HG03045 (cell line): ENCODE measurements around the gene FOXE1.

Experiments used
- ATAC-seq: cut with Tn5 transposase; IDR thresholded peaks from one replicate; pipeline ENCODE4 v1.9.1; 2021; ENCODE audit warnings: mild to moderate bottlenecking, moderate library complexity; ENCODE audit not compliant: unreplicated experiment

FOXE1 gene

DNA sequence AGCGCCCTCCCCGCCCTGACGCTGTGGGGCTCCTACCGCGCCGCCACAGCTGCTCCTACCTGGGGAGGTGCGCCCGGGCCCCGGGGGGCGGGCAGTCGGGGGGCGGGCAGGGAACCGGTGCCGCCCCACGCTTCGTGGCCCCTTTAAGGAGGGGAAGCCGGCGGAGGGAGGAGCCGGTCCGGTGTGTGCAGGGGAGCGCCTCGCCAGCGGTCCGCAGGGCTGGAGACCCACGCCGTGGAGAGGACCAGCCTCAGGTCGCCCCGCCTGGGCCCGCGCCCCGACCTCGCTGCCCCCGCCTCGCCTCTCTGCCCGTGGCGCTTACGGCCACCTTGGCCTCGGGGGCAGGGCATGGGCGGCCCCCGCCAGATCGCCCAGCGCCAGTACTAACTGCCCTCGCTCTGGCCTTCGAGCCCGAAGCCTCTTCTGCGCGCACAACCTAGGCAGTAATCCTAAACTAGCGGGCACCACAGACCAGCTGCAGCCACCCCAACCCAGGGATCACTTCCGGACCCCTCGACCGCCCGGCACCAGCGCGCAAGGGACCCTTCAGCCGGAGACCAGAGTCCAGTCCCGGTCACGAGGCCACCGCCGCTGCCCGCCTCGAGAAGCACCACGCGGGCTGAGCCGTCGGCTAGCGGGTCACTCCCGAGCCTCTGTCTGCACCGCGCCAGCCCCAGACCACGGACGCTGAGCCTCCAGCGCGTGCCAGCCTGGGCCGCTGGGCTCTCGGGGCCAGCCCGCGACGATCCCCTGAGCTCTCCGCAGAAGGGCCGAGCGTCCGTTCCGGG lies at the start of gene FOXE1:
Gene FOXE1 (plus strand): TSS at position 171 of the 788 bp plus-strand sequence. CDS start 689 bp downstream, outside the sequence.
- ATAC-seq: no peak

DNA sequence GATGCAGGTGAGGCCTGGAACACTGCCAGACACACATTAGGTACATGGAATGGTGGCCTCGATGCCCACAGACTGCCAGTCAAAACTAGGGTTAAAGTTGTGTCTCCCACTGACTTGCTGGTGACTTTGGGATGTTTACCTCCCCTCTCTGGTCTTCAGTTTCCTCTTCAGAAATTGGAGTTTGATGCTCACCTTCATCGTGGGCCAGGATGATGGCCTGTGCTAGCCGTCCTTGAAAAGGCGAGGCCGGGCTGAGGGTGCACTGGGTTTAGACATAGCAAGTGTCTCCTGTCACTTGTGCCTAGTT lies 49.0 kb upstream of the FOXE1 start:
- no peak for ATAC-seq

DNA sequence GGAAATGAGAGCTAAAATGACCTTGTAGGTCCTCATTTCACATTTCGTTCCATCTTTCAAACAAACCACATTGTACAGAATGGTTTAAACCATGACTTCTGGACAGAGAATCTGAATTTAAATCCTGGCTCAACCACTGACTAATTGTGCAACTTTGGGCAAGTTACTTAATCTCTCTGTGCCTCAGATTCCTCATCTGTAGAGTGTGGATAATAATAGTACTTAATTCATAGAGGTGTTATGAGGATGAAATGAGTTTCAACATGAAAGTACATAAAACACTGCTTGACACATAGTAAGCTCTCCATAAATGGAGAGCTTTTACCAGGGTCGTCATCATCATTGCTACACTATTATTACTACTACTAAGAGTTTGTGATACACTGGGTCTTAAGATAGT lies 46.3 kb upstream of the FOXE1 start:
- no peak for ATAC-seq

DNA sequence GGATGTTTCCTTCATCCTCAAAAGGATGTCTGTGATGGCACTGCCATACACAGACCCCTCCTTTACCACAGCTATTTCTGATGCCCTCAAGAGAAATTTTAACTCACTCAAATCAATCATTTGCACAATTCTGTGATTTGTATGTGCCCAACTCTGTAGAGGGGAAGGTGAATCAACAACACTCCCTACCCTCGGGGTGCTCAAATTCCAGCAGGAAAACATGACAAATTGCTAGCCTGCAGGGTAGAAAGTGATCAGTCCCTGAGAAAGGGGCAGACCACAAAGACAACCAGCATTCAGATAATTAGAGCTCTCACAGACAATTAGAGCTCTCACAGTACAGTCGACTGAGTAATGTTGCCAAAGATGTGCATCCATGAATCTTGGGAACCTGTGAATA lies 45.3 kb upstream of the FOXE1 start:
- no peak for ATAC-seq

DNA sequence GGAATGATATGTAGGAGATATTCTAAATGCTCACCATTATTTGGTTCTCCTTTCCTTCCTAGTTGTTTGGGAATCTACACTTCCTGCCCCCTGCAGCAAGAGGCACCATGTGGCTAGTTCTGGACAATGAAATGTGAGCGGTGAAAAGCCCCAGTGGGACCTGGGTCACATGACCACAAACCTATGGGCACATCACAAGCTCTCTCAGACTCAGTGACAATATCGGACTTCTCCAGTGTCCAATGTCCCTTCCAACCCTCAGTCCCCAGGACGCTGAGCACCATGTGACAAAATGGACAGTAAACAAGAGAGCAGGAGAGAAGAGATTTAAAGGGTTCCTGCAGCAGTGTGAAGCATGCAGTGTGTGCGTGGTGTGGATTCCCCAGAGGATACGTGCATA lies 44.6 kb upstream of the FOXE1 start:
- no peak for ATAC-seq

DNA sequence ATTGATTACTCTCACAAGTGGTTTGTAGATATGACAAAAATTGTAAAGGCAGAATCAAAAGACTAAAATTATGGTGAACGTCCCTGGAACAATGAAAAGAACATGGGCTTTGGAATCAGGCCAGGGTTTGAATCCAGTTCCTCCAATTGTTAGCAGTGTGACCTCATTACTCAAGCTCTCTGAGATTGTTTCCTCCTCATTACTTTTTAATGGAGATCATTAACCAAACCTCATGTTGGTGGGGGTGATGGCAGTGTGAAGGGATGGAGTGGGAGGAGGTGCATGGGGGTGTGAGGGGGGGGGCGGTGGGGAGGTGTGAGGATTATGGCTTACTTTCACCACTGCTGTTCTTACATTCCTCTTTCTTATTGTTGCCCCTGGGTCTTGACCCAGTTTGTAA lies 44.1 kb upstream of the FOXE1 start:
- ATAC-seq: no peak

DNA sequence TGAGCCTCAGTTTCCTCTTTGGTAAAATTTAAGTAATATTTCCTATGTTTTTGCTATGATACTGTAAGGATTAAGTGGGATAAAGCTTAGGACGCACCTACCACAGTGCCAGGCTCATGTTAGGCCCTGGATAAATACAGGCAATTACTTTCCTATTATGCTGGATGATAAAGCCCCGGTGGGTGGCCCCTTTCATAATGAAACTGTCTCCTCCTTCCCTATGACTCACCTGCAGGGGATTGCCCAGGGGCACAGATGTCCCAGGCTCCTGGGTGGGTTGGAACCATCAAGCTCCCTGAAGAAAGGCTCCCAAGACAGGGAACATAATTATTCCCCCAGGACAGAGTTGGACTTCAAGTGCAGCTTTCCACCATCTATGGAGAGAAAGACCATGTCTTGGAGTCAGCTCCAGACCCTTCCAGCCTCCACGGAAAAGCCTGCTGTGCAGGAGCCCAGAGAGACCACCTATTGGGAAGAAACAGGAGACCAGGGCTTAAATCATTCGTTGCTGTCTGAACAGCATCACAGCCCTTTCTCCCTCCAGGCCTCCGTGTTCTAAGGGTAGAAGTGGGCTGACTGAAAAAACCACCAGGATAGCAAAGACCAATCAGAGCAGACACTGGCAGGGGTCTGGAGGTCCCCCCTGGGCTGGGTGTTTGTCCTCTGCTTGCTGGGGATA lies 43.2 kb upstream of the FOXE1 start:
- no peak for ATAC-seq

DNA sequence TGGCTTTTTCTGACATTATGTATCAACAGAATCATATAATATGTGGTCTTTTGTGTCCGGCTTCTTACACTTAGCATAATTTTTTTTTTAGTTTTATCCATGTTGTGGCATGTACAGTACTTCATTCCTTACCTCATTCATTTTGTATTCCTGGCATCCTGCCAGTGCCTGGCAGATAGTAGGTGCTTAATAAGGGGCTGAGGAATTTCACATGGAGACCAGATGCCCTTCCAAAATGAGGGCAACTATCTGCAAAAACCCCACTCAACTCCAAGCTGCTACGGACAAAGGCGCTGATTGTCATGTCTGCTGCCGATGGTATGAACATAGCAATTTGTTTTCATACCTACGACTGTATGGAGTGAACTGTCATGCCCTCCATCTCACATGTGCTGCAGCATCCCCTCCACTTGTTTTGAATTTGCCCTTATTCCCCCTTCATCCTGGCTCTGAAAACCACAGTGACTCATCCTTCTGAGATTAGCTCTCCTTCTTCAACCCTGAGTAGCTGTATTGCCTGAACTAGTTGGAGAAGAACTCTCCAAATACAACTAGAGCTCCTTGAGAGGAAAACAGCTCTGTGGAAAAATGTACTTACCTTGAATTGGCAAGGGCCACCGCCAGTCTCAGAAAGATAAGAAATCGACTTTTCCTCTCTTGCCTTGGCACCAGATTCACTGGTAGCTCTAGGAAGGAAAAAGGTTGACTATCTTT lies 41.3 kb upstream of the FOXE1 start:
- no peak for ATAC-seq

DNA sequence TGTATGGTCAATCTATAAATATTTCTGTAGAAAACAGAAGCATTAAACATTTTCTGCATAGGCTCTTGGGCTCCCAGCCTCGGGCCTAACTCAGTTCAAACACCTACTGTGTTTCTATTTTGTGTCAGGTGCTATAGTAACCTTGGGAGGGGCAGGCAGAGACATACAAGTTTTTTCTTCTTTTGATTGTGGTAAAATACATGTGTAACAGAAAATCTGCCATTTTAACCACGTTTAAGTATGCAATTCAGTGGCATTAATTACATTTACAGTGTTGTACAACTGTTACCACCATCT lies 40.8 kb upstream of the FOXE1 start:
- ATAC-seq: no peak

DNA sequence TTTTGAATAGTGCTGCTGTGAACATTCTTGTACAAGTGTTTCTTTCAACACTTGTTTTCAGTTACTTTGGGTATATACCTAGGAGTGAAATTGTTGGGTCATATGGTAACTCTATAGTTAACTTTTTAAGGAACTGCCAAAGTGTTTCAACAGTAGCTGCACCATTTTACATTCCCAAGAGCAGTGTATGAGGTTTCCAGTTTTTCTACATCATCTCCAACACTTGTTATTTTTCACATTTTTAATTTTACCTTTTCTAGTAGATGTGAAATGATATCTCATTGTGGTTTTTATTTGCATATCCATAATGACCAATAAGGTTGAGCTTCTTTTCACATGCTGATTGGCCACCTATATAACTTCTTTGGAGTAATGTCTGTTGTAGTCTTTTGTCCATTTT lies 40.0 kb upstream of the FOXE1 start:
- no peak for ATAC-seq

DNA sequence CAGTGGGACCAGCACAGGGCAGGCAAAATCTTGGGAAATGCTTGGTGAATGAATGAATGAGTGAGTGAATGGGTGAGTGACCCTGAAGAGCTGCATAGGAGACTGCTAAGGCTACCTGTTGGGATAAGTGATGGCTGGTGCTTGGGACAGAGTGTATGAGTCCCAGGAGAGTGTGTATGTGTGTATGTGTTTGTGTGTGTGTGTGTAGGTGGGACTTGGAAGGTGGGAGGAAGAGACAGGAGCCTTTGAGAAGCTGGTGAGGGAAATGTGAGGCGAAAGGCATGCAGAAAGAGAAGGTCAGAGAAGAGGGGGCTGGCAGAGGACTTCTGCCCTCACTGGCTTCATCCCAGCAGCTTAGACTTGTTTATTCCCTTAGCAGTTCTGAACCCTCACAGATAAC lies 33.3 kb upstream of the FOXE1 start:
- ATAC-seq: no peak

DNA sequence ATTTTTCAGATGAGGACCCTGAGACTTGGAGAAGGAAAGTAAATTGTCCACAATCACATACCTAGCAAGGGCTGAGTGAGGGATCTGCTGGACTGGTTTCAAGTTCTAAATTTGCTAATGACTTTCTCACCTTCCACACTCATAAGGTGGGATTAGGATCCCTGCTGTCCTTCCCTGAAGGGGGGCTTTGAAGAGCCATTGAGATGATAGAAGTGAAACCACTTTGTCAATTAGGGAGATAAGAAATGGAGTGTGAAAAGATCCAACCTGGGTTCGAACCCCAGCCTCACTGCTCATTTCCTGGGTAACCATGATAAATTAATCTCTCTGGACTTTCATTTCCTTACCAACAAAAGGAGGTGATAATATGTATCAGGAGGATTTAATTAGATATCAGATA lies 32.7 kb upstream of the FOXE1 start:
- no peak for ATAC-seq

DNA sequence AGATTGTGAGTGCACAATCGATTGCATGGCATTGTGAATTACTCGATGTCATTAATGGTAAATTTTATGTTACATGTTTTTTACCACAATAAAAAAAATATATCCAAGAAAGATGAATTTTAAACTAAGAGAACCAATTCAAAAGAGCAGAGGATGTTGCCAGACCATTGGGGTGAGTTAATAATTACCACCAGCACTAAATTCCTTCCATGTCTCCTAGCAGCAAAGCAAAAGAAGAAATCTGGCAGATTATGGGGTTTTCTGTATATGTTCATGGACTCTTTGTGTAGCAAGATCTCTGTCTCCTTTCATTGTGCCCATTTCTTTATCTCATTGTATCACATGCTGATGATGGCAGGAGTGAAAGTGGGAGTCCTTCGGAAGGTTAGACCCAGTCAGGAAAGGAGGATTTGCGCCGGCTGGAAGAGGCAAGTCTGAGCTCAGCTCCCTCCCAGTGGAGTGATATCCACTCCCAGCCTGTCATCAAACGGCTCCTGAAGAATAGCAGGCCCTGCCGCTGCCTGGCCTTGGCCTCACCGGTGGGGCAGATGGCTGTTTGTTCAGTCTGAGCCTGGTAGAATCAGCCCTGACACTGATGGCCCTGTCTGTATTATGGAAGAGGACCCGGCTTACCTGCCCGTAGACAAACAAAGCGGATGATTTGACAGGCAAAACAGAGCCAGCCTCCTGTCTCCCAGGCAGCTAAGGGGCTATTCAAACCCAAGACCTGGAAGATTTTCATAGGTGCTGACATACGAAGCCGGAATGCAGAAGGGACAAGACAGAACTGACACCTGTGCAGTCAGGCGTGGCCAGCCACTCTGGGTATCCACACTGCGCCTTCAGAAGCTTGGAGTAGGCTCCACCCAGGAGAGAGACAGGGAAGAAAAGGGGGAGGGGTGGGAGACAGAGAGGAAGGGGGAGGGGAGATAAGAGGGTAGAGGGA lies 21.9 kb upstream of the FOXE1 start:
- ATAC-seq: no peak

DNA sequence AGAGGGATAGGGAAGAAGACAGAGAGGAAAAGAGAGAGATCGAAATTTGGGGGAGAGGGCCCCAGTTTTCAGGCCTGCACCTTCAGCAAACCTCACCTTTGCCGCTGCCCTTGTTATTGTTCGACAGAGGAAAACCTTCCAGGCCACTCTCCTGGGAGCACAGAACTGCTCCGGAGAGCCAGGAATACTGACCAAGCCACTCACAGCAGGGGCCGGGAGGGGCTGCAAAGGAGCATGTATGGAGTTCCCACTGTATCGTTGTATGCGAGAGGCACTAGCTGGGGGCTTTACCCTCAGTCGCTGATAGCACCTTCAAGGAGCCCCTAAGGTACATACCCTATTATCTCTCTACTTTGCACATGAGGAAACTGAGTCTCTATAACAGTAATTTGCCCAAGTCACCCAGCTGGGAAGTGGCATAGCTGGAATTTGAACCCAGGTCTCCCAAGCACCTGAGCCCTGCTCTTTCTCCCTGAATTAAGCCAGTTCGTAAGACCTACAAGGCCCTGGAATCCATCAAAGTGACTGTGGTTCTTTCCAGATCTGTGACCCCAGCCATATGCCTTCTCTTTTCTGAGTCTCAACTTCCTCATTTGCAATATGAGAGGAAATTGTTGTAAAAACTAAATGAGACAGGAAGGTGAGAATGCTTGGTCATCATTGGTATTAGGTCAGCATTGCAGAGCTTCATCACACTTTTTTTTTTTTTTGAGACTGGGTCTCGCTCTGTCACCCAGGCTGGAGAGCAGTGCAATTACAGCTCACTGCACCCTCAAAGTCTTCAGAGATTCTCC lies 21.0 kb upstream of the FOXE1 start:
- no peak for ATAC-seq

DNA sequence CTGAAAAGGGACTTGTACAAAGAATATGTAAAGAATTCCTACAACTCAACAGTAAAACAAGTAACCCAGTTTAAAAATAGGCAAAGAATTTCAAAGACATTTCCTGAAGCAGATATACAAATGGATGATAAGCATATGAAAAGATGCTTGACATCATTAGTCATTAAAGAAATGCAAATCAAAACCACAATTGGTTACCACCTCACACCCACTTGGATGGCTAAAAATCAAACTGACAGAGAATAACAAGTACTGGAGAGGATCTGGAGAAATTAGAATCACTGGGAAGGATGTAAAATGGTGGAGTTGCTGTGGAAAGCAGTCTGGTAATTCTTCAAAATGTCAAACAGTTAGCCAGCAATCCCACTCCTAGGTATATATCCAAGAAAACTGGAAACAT lies 12.5 kb upstream of the FOXE1 start:
- no peak for ATAC-seq

DNA sequence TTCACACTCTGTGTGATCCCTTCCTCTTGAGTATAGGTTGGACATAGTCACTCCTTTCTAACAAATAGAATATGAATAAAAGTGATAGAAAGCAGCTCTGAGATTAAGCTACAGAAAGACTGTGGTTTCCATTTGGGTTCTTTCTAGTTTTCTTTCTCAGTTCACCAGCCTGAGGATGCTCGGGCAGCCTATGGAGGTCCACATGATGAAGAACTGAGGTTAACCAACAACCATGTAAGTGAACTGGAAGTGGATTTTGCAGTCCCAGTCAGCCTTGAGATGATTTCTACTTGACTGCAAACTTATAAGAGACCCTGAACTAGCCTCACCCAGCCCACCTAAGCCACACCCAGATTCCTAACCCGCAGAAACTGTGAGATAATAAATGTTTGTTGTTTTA lies 10.1 kb upstream of the FOXE1 start:
- ATAC-seq: no peak

DNA sequence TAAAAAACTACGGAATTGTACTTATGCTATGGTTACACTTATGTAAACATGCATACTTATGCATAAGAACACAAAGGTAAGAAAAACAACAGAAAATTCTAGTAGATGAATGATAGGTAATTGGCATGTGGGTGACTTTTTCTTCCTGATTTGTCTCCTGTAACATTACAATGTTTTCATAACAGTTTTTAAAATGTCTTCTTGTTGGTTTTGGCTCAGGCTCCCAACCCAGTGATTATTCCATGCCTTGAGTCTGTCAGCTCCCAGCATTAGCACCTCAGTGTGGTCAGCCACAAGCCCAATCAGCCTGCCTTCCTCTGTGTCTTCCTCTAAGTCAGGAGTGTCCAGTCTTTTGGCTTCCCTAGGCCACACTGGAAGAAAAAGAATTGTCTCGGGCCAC lies 7.9 kb upstream of the FOXE1 start:
- no peak for ATAC-seq

DNA sequence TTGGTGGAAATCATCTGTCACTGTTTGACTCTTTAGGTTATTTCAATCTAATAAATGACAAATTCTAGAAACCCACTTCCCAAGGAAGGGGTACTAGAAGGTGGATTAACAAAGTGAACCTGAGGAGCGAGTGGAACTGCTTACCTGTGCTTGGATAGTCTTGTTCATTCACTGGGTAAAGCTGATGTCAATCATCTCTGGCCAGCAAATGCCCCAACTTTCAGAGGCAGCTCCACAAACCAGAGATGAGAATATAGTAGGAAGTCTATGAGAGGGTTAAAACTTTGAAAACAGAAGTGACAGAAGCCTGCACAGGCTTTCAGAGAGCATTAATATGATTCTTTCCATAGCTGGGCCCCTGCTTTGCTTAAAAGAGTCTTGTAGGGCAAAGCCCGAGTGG lies 7.3 kb upstream of the FOXE1 start:
- ATAC-seq: no peak

DNA sequence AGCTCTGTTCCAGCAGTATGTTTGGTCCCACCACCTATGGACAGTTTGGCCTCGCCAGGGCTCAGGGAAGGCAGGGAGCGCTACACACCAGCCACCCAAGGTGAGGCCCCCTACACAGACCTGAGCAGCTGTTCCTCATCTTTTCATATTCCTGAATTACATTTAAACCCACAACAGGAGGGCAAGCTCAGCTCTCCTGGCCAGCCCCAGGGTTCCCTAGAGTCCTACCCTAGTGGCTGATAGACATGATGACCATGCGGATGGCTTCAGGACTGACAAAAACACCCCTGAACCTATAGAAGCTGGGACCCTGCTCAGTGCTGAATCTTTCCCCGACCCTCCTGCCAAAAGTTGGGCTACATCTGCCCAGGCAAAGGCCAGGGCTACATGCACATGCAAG lies 6.7 kb upstream of the FOXE1 start:
- ATAC-seq: no peak

DNA sequence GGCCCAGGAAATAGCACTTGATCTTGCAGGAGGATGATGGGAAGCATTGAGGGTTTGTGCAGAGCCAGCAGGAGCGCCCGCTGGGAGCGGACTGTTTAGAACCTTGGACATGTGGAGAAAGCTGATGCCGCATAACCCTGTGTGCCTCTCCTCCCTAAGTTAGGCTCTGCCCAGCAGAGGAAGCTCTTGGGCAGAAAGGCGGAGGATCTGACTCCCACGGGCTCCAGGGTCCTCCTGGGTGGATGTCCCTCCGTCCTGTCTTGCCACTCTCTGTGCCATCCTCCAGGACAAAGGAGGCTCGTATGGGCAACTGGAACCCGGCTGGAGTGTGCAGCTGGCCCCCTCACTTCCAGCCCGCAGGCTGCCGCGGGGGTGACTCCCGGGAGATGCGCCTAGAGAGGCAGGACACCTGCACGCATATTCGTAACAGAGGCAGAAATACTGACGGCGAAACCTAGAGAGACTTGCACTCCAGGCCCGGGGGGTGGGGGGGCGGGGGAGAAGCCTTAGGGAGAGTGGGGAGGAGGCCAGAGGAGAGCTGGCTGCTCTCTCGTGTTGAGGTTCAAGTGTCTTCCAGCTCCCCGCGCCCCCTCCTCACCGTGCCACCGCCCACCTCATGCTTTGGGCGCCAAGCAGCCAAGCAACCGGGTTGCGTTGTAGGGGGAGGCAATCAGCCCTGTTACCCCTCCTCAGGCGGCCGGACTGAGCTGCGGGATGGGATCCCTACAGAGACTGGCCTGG lies 5.4 kb upstream of the FOXE1 start:
- ATAC-seq: no peak
